ENCODE results near the gene HOXD8. TPM values are rescaled to one million over a fixed set of nuclear protein-coding genes. Genes with fewer than 3 reads are reported as not detected.

HOXD8 gene
- total RNA-seq, 2 donors from 2014 or later: not detected

DNA sequence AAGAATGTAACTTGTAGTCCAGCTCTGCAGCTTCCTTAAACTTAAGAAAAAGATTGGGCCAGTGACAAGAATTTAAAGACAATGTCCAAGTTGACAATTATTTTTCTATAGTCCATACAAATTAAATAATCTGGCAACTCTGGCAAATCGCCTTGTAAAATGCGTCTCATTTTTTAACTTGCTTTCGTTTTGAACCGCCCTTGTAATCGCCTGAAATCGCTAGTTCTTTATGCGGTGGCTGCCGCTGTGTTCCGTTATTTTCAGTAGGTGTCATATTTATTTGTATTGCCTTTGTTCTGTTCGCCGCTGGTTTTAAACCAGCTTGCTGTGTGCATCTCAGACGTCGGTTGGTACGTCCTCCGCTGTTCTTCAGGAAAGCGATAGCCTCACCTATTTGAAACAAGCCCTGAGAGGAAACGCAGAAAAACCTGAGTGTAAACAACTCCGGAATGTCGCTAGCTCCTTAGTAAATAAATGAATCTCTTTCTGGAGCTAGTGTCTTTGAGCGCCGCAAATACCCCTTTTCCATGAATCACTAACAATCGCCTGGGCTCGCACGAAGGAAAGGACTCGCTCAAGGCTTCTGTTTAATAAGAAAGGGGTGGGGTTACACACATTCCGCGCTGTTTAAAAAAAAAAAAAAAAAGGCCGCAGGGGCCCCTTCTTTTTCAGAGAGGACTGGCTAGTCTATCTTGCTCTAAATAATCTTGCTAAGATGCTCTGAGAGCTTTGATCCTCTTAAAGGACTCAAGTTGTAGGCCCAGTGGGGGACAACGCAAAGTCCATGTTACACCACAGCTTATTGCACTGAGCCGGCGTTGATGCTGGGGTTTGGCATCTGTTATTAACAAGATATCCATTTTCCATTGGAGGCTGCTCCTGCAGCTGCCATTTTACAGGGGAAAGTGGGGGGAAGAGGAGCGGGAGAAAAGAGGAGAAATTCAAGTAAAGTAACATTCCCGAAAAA is 3.0 kb downstream of the HOXD8 start:
- Mint-ChIP-seq H3K4me3 (peak overlapping the region; percentile 75), H3K9me3 (no peaks in the 10 kb centered on the region), H3K27ac (no peak overlapping the region), H3K27me3 (peaks cover 74% of the 10 kb centered on the region), H3K36me3 (ENCODE audit: low read depth) (peaks cover 29% of the 10 kb centered on the region), H3K4me1 (peaks cover 4% of the 10 kb centered on the region)
- no peak for ATAC-seq (replicated peaks)

DNA sequence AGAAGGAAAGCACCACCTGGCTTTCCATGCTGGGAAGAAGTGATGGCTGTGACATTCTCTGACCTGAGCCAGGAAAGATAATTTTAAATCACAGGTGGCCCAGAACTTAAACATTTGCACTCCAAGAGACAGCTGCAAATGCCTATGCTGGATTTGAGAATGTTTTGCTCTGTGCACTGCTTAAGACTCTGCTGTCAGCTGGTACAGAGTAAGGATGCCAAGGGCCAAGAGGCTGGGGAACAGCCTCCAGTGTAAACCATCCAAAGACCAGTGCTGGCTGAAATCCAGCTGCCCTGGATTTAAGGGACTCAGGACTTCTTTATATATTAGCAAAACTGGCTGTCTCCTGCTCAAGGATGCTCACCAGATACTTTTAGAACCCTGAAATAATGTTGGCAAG is 3.9 kb downstream of the HOXD8 start:
- Mint-ChIP-seq H3K9me3 (peaks cover 2% of the 10 kb centered on the region), H3K27me3 (peaks cover 74% of the 10 kb centered on the region), H3K4me1 (peaks cover 4% of the 10 kb centered on the region), H3K27ac (no peak overlapping the region), H3K36me3 (ENCODE audit: low read depth) (peaks cover 26% of the 10 kb centered on the region), H3K4me3 (no peak overlapping the region)
- ATAC-seq (replicated peaks): no peak

DNA sequence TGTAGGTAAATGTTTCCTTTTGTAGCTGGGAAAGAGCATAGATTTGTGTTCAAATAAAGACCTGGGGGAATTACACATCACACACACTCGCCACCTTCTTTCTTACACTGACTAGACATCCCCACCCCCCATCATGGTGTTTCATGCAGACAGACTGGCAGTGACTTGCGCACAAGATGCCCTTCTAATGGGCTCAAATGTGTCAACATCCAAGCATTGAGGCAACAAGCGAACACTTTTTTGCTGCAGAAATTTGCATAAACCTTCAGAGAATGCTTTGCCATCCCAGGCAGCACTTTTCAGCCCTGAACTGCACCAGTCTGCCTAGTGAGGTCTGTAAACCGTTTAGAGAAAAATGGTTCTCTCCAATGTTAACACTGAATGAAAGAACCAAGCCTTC is 4.5 kb downstream of the HOXD8 start:
- Mint-ChIP-seq H3K36me3 (ENCODE audit: low read depth) (peaks cover 30% of the 10 kb centered on the region), H3K27me3 (peaks cover 74% of the 10 kb centered on the region), H3K27ac (no peak overlapping the region), H3K4me3 (no peak overlapping the region), H3K9me3 (peaks cover 4% of the 10 kb centered on the region), H3K4me1 (peaks cover 4% of the 10 kb centered on the region)
- ATAC-seq (replicated peaks): no peak

DNA sequence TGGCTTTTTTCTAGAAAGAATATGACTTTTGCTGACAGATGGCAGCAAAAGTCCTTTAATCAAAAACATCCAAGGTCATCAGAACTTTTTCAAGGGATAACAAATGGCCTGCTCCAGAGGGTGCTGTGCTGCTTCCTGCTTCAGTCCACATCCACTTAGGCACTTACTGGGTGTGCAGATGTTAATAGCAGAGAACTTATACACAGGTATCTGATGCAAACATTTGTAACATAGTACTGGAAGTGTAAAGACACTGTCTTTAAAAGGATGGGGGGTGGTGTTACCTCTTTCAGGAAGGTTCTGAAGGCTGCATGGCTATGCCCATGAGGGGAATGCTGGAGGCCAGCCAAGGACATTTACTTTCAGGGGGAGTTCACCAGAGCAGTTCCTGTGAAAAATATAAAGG is 5.5 kb downstream of the HOXD8 start:
- peak overlapping the region; percentile 40 for H3K4me3 Mint-ChIP-seq
- peaks cover 4% of the 10 kb centered on the region for H3K9me3 Mint-ChIP-seq
- H3K27me3 Mint-ChIP-seq: peaks cover 81% of the 10 kb centered on the region
- H3K4me1 Mint-ChIP-seq: peaks cover 4% of the 10 kb centered on the region
- no peak for ATAC-seq (replicated peaks)
- H3K36me3 Mint-ChIP-seq (ENCODE audit: low read depth): peaks cover 34% of the 10 kb centered on the region
- H3K27ac Mint-ChIP-seq: no peak overlapping the region

DNA sequence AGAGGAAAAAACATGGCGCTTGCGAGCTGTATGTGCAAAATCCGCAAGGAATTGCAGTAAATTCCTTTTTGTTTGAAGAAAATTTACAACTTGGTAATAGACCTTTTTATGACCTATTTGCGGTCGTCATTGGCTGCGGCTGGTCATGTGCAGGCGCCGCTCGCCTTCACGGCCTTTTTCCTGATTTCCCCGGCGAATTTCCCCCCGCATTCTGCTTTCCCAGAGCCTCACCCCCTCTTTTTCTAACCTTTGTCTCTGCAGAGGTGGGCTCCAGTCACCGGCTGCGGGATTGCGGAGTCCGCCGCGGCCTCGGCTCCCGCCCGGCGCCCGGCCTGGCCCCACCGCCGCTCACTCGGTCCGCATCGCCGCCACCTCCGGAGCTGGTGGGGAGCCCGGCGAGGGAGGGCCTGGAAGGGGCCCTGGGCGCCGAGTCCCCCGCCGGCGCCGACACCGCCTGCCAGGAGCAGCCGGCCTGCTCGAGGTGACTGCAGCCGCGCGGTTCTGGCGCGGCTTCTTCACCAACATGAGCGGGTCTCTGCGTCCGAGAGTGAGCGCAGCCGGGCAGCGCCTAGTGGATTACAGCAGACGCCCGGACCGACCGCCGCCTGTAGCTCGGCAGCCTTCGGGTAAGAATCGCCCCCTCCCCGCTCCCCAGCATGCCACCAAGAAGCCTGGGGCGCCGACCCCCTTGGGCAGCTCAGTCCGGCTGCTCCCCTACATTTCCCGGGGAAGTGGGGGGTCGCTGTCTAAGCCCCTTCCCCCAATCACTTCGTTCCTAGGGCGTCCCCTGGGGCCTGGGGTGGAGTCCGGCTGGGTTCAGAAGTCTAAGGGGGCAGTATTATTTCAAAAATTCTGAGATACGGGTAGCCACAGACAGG is 7.1 kb downstream of the HOXD8 start:
- Mint-ChIP-seq H3K27me3 (peaks cover 80% of the 10 kb centered on the region), H3K4me3 (no peak overlapping the region), H3K4me1 (peaks cover 4% of the 10 kb centered on the region), H3K36me3 (ENCODE audit: low read depth) (peaks cover 25% of the 10 kb centered on the region), H3K27ac (no peak overlapping the region), H3K9me3 (peaks cover 4% of the 10 kb centered on the region)
- ATAC-seq (replicated peaks): no peak

DNA sequence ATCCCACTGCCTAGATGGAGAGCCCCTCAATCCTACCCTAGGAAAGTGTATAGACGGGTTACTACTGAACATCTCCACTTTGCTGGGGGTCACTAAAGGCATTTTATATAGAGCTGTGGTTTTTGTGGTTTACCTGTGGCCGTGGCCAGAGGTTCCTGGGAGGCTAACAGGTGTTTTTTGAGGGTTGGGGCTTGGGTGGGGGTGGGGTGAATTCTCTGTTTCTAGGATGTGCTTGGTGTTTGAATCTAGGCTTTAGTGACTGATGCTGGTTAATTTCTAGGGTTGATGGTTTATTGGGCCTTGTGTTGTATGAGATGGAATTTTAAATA is 7.7 kb downstream of the HOXD8 start:
- no peak for ATAC-seq (replicated peaks)
- peaks cover 4% of the 10 kb centered on the region for H3K4me1 Mint-ChIP-seq
- H3K27me3 Mint-ChIP-seq: peaks cover 80% of the 10 kb centered on the region
- H3K9me3 Mint-ChIP-seq: peaks cover 4% of the 10 kb centered on the region
- peaks cover 23% of the 10 kb centered on the region for H3K36me3 Mint-ChIP-seq (ENCODE audit: low read depth)
- no peak overlapping the region for H3K4me3 Mint-ChIP-seq
- H3K27ac Mint-ChIP-seq: no peak overlapping the region

DNA sequence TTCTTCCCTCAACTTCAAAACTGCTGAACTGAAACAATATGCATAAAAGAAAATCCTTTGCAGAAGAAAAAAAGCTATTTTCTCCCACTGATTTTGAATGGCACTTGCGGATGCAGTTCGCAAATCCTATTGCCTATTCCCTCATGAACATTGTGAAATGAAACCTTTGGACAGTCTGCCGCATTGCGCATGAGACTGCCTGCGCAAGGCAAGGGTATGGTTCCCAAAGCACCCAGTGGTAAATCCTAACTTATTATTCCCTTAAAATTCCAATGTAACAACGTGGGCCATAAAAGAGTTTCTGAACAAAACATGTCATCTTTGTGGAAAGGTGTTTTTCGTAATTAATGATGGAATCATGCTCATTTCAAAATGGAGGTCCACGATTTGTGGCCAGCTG is 8.4 kb downstream of the HOXD8 start:
- peaks cover 19% of the 10 kb centered on the region for H3K36me3 Mint-ChIP-seq (ENCODE audit: low read depth)
- no peak overlapping the region for H3K27ac Mint-ChIP-seq
- peaks cover 4% of the 10 kb centered on the region for H3K9me3 Mint-ChIP-seq
- no peak for ATAC-seq (replicated peaks)
- H3K4me1 Mint-ChIP-seq: no peaks in the 10 kb centered on the region
- H3K27me3 Mint-ChIP-seq: peaks cover 77% of the 10 kb centered on the region
- no peak overlapping the region for H3K4me3 Mint-ChIP-seq

DNA sequence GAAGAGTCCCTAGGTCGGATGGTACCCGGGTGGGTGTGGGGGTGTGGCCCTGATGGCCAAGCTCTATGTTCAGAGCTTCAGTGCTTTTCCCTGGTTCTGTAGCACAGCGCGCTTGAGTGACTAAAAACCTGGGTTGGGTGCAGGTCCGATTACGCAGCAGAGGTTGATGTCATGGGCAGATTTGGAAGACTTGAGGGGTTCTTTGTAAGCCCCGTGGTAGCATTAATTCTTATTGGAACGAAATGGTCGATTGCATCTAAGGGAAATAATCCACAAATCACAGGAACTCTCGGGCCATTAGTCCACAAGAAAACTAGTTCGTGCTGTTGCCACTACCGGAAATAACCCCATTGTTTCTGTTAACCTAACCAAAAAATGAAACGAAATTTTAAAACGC is 9.0 kb downstream of the HOXD8 start:
- Mint-ChIP-seq H3K9me3 (peaks cover 4% of the 10 kb centered on the region), H3K27ac (no peak overlapping the region), H3K4me1 (no peaks in the 10 kb centered on the region), H3K36me3 (ENCODE audit: low read depth) (peaks cover 19% of the 10 kb centered on the region), H3K27me3 (peaks cover 78% of the 10 kb centered on the region), H3K4me3 (peak overlapping the region; percentile 10)
- ATAC-seq (replicated peaks): no peak

DNA sequence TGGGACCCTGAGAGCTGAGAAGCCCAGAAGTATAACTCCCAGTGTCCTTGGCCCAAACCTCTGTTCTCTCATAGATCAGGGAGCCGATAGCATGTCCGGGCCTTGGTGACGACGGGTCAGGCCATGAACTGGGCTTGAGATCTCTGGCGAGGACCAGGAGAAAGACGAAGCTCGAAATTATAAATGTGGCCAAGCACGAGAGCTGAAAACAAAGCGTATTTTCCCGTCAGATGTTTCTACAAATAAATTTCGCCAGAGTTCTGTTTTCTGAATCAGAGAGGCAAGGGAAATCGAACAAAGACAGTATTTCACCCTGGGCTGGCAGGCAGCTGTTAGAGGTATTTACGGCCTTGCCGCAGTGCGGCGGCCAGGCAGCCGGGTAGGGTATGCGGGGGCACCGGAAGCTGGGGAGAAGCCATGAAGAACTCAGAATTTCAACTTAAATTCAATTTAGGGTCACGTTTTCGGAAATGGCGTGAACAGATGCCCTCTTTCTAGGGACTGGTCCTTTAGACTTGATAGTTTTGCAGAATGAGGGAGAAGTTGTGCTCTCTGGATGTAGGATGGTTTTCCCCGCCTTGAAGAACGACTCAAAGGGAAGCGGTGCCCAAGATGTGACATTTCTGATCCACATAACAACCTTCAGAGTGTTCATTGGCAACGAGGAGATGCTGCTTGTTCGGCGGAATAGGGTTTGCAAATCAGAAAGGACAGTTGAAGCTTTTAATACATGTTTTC is 9.6 kb downstream of the HOXD8 start:
- Mint-ChIP-seq H3K27ac (no peak overlapping the region), H3K27me3 (peaks cover 78% of the 10 kb centered on the region), H3K36me3 (ENCODE audit: low read depth) (peaks cover 19% of the 10 kb centered on the region), H3K9me3 (peaks cover 4% of the 10 kb centered on the region), H3K4me3 (peak overlapping the region; percentile 10), H3K4me1 (no peaks in the 10 kb centered on the region)
- ATAC-seq (replicated peaks): no peak

DNA sequence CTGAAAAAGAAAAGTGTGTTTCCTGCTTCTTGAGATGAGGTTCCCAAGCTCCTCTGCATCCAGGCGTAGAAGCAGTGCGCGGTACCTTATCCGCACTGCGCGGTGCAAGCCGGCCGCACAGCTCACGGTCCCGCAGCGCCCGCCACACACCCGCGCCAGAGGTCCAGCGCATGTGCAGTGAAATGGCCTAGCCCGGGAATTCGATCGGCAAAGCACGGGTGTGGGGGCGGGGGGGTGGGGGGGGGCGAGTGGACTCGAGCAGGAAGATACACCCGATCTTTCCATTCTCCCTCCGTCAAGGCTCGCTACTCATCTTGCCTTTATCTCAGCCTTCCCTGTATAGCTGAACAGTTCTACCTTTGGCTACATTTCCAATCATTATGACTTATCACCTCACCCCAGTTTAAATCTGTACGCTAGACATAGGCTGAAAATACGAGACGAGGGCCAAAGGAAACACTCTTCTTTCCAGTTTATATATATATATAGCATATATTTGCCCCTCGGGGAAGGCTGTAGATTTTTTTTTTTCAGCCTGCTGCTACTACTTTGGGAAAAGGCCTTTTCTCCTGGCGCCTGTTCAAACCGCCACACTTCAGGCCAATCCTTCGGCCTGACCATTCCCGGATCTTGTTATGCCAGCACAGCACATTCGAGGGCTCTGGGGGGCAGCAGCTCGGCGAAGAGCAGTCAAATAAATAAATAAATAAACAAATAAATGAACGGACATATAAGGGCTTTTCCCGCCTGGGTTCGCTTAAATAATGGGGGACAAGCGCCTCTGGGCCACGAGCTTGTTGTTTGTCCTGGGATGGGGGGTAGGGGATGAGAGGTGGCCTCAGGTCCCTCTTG is 10.4 kb downstream of the HOXD8 start:
- ATAC-seq (replicated peaks): no peak
- peaks cover 76% of the 10 kb centered on the region for H3K27me3 Mint-ChIP-seq
- no peaks in the 10 kb centered on the region for H3K4me1 Mint-ChIP-seq
- peaks cover 19% of the 10 kb centered on the region for H3K36me3 Mint-ChIP-seq (ENCODE audit: low read depth)
- H3K4me3 Mint-ChIP-seq: no peak overlapping the region
- peaks cover 4% of the 10 kb centered on the region for H3K9me3 Mint-ChIP-seq
- no peak overlapping the region for H3K27ac Mint-ChIP-seq

DNA sequence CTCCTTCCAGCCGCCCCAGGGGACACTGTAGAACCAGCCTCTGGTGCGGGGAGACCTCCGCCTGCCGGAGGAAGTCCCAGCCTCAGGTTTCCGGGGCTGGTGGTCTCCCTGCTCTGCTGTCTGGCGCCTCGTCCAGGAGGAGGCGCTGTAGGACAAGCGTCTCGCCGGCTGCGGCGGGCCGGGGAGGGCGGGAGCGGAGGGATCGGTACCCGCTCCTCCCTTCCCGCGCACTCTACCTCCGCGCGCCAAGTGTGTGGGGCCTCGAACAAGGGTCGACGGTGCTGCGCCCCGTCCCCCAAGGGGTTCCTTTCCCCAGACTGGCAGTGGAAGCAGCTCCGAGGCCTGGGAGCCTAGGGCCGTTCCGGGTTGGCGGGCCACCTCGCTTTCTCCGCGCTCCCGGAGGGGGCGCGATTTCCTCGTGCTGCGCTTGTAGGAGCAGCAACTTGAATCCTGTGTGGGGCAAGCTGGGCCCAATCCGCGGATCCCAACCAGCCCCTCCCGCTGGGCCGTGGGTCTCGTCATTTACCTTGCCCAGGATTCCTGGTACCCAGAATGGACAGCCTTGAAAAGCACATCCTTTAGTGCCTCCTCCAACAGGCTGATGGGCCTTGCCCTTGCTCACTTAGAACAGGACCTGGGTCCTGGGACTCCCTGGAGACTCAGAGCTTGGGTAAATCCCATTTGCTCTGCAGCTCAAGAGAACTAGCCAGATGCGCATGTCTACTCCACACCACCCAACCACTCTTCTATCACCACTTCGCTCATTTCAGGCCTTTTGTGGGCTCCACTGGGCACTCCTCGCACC is 11.2 kb downstream of the HOXD8 start:
- peaks cover 4% of the 10 kb centered on the region for H3K9me3 Mint-ChIP-seq
- peaks cover 15% of the 10 kb centered on the region for H3K36me3 Mint-ChIP-seq (ENCODE audit: low read depth)
- peaks cover 74% of the 10 kb centered on the region for H3K27me3 Mint-ChIP-seq
- ATAC-seq (replicated peaks): peak; percentile 76
- H3K4me1 Mint-ChIP-seq: no peaks in the 10 kb centered on the region
- H3K4me3 Mint-ChIP-seq: peak overlapping the region; percentile 8
- H3K27ac Mint-ChIP-seq: no peak overlapping the region

DNA sequence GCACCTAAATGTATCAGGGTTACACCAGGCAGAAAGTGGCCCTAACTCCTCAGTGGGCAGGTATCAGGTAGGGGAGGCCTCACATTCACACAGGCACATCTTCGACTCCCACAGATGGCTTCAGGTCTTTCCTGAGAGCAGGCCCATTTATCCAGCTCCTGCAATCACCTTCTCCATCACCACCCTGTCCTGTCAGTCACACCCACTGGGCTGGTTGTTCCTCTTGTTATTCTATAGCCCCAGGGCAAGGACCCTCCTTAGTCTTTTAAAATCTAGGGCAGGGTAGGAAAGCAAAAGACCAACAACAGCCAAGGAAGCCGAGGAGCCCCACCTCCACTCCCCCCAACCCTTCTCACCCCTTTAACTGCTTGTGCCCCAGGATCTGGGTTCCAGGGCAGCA is 12.8 kb downstream of the HOXD8 start:
- no peak overlapping the region for H3K4me3 Mint-ChIP-seq
- peaks cover 13% of the 10 kb centered on the region for H3K36me3 Mint-ChIP-seq (ENCODE audit: low read depth)
- ATAC-seq (replicated peaks): no peak
- H3K27ac Mint-ChIP-seq: no peak overlapping the region
- H3K9me3 Mint-ChIP-seq: peaks cover 4% of the 10 kb centered on the region
- peaks cover 80% of the 10 kb centered on the region for H3K27me3 Mint-ChIP-seq
- no peaks in the 10 kb centered on the region for H3K4me1 Mint-ChIP-seq

Data from activated T-helper 17 cell treated with anti-CD3 and anti-CD28 coated beads, Interleukin-2, amount 50 U/mL, for 72 hours (primary cell).